ENCODE results near the gene ST6GALNAC3.
"Not testable (repeated sequence)": the region's sequence is repeated elsewhere in the genome, so short reads cannot be mapped to it uniquely, and the experiment has no call there.

DNA sequence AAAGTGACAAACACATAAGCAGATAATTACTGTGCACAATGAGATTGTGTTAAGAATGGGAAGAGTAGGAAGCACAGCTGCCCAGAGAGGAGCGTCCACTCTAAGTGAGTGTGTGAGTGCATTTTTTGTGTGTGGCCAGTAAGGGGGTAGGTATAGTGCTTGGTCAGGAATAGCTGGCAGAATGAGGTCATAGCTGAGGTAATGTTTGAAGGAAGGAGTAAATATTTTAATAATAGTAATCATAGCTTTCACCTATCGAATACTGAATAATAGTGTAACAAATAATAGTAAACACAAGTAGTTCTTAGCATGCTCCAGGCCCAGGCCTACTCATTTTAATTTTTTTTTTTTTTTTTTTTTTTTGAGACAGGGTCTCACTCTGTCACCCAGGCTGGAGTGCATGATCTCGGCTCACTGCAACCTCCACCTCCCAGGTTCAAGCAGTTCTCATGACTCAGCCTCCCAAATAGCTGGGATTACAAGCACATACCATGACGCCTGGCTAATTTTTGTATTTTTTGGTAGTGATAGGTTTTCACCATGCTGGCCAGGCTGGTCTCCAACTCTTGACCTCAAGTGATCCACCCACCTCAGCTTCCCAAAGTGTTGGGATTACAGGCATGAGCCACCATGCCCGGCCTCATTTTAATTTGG is 49.0 kb downstream of the ST6GALNAC3 start:
- TF ChIP-seq NFRKB (IDR thresholded peaks at IDR 0.05); FOXM1 (IDR thresholded peaks at IDR 0.05; ENCODE audit: borderline replicate concordance); SP1 (IDR thresholded peaks at IDR 0.05); FOXA1 (IDR thresholded peaks at IDR 0.05); ARNT (IDR thresholded peaks at IDR 0.05); ZNF384 (IDR thresholded peaks at IDR 0.05); SUZ12 (IDR thresholded peaks at IDR 0.05): not testable (repeated sequence)

Data from HEK293T (cell line).